OCI-M2 (cell line): Measurements from ENCODE around the gene PIK3R3.
"Not testable (repeated sequence)": the region's sequence is repeated elsewhere in the genome, so short reads cannot be mapped to it uniquely, and the experiment has no call there.

Experiments
- DNase-seq: peaks from one replicate; lab custom pipeline; 2025; ENCODE audit not compliant: unreplicated experiment; lab: John Stamatoyannopoulos, UW

The PIK3R3 gene

DNA sequence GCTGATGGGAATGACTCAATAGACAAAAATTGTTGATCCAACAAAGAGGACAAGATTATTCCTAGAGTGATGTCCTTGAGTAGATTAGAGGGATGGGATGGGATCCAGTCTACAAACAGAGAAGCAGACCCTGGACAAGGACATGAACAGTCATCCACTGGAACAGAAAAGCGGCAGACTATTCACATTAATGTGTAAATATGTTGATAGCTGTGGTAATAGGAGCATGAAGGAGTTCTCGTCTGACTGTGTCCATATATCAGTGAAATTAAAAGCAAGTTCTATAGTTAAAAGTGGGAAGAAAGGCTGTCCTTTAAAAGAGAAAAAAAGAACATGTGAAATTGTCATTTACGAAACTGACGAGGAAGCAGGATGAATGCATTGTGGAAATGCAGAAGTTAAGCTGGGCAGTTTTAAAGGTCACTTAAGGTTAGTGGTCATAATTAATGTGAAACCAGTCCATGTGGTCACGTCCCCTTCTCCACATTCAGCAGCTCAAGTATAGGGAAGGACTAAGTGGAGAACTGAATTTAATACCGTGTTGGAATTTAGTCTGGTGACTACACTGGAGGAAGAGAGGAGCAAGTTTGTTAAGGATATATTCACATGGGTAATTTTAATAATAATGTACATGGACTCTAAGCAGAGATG, 62.1 kb downstream of the PIK3R3 start:
- no peak for DNase-seq

DNA sequence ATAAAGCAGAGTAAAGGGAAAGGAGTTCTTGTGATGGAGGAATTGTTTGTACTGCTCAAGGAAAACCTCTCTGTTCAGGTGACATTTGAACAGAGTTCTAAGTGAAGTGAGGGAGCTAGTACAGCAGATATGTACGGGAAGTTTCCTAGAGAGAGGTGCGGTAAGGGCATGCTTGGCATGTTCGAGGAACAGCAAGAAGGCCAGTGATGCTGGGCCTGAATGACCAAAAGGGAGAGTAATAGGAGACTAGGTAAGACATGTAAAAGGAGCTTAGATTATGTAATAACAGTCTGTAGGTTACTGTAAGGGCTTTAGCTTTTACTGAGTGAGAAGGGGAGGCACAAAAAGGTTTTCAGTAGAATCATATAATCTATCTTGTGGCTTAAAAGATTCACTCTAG, 63.9 kb downstream of the PIK3R3 start:
- DNase-seq, result no peak

- DNase-seq, result no peak
Measured at GRCh38 chr1:46067652-46068051, 64.8 kb downstream of the PIK3R3 start.

DNA sequence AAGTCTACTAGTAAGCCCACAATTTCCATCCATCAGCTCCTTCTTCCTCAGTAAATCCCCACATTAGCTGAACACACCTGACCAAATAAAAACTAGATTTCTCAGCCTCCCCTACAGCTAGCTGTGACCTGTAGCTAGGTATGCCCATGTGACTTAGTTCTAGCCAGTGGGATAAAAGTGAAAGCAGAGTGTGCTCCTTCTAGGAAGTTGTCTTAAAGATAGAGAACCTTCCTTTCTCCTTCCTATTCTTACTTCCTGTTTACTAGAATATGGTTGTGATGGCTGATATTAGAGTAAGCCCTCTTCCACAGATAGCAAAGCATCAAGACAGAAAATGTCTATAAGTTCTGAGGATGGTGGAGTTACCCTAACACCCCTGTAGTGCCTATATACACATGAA, 67.0 kb downstream of the PIK3R3 start:
- DNase-seq, result no peak

GRCh38 chr1:46064708-46065107, 67.7 kb downstream of the PIK3R3 start:
- no peak for DNase-seq

DNA sequence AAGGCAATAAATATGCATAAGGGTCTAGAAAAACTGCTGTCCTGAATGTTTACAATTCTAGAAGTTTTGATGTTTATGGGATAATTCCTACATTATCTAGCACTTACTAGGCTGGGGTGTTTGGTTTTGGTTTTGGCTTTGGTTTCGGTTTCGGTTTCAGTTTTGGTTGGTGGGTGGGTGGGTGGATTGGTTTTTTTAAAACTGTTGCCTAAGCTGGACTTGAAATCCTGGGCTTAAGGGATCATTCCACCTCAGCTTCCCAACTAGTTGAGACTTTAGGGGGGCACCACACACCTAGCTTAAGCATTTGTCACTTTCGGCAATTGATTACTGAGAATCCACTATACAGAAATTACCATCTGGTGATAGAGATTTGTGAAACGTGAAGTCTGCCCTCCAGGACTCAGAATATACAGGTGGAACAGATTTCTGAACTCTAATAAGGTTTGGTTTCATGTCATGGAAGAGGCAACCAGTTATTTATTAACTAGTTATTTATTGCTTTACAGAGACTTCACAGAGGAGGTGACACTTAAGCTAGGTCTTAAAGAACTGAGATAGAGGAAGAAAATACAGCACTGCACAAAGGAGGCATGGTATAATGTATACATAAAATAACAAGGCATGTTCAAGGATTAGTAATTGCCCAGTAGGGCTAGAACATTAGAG, 69.6 kb downstream of the PIK3R3 start:
- no peak for DNase-seq

DNA sequence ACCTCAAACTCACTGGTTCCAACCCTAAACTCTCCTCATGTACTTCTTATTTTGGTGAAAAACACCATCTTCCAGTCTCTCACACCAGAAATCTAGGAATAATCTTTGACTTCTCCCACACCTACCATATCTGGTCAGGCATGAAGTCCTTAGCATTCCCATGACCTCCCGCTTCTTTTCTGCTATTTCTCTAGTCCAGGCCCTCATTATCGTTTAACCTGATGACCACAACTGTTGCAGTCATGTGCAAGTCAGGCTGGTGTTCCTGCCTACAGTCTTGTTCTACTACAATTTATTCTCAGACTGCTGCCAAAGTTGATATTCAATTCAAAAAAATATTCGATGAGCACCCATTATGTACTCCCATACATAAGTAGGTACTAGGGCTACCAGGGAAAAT, 71.3 kb downstream of the PIK3R3 start:
- no peak for DNase-seq

- DNase-seq, result no peak
Measured at GRCh38 chr1:46058936-46059335, 73.5 kb downstream of the PIK3R3 start.

GRCh38 chr1:46057781-46058180, 74.6 kb downstream of the PIK3R3 start:
- no peak for DNase-seq

DNA sequence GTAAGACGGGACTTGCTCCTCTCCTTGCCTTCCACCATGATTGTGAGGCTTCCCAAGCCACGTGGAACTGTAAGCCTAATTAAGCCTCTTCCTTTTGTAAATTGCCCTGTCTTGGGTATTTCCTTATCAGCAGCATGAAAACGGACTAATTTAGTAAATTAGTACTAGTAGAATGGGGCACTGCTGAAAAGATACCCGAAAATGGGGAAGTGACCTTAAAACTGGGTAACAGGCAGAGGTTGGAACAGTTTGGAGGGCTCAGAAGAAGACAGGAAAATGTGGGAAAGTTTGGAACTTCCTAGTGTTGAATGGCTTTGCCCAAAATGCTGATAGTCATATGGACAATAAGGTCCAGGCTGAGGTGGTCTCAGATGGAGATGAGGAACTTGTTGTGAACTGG, 75.2 kb downstream of the PIK3R3 start:
- DNase-seq, result not testable (repeated sequence)

- no peak for DNase-seq
Measured at GRCh38 chr1:46056325-46056724, 76.1 kb downstream of the PIK3R3 start.

- no peak for DNase-seq
Measured at GRCh38 chr1:46053734-46054133, 78.7 kb downstream of the PIK3R3 start.

- DNase-seq, result no peak
Measured at GRCh38 chr1:46044116-46044515, 88.3 kb downstream of the PIK3R3 start.

DNA sequence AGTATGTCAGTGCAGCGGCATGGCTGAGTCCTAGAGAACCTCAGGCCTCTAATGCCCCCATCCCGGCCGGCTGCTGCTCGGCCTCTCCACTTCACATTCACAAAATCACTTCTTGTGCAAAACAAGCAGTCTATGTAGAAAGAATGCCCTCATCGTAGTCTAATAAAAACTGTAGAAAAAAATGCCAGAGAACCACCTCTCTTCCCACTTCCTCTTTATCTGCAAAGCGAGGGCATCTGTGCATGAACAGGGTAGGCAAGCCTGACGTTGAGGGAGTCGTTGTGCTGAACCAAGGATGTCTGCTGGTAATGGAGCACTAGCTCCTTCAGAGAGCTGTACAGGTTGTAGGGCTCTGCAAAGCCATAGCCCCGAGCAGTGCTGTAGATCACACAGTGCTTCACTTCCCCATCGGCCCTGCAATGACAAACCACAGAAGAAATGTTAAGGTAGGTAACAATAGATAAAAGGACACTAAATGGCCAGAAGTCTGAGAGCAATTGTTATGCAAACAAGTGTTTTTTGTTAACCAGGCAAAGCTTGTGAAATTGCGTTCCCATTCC, 88.9 kb downstream of the PIK3R3 start:
- no peak for DNase-seq

DNA sequence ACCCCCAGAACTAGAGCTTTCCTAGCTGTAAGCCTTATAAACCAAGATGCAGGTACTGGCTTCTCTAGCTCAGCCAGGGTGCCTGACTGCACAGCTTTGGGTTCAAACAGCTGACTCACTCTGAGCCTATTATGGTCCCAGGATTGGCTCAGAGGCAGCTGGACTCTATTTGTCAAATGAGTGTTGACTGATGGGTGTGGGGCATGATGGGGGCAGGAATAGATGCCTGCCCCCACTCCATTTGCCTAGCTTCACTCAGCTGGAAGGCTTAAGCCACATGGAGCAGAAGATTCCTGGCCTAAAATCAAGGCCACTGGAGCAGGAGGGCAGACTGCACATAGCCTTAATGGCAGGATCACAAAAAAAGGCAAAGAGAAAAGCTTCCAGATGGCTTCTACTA, 90.5 kb downstream of the PIK3R3 start:
- no peak for DNase-seq

DNA sequence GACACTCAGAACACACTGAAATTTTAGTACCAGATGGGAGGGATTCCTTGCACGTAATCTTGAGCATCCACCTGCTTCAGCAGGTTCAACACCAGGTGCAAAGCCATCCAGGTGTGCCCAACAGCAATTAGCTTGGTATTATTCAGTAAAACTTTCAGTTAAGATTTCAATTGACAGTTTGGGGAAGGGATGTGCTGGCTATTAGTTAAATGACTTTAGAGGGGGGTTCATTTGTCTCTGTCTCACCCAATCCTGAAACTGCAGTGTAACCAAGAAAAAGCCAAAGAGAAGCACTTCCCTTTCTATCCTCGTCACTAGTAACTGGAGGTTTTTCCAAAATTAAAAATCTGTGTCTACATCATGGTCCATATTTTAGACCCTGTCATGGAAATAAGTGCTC, 90.9 kb downstream of the PIK3R3 start:
- DNase-seq, result no peak

DNA sequence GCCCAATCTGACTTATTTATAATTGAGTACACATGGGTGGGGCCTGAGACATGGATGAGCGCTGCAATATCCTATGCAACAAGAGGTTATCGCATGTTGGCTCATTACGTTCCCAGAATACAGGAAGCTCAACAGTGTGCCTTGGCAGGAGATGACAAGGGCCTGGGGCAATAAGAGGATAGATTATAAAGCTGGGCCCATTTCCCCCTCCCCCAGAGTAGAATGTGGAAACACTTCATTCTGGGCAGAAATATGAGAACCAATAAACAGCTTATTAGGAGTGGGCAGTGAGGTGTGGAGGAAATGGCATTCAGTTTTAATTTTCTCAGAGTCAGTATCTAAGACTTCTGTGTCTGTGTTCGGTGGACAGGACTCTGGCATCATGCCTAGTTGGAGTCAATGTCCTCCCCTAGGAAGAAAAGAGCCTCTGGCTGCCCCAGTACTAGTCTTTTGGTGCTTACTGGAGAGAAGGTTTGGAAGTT, 92.8 kb downstream of the PIK3R3 start:
- no peak for DNase-seq

GRCh38 chr1:46036894-46037839, 95.3 kb downstream of the PIK3R3 start:
- DNase-seq, result peak; percentile 65

GRCh38 chr1:46034601-46035516, 97.6 kb downstream of the PIK3R3 start:
- DNase-seq, result no peak
